IMR-90 (cell line): ENCODE measurements around the gene DICER1. TPM values are rescaled to one million over a fixed set of nuclear protein-coding genes. Genes with fewer than 3 reads are reported as not detected.

ENCODE experiments used
- ATAC-seq: fragments of 200-7000 bp; cut with Tn5 transposase; 2 replicates; pipeline ENCODE4 v1.9.1; 2020; ENCODE audit warnings: low read depth, mild to moderate bottlenecking, moderate library complexity
- BruUV-seq: library from RNA; stranded (reverse); fragments of 400-500 nt; replicated peaks from 2 replicates; lab custom pipeline; 2021; lab: Mats Ljungman, UMichigan
- CTCF ChIA-PET: fragments of 300-600 bp; formaldehyde crosslinking; extraction: SDS; loops from one replicate; lab custom pipeline; 2021; ENCODE audit warnings: antibody characterized with exemption; lab: Yijun Ruan, JAX
- POLR2A ChIA-PET: fragments of 300-600 bp; sonication (Branson Sonifier 250); formaldehyde crosslinking; loops from one replicate; lab custom pipeline; 2022; ENCODE audit warnings: antibody characterized with exemption; ENCODE audit not compliant: unreplicated experiment; lab: Charles Lee
- DNase-seq: peaks from one replicate; pipeline ENCODE4 v3.0.0; 2013
- H2AFZ ChIP-seq: replicated peaks from 2 replicates; pipeline ENCODE3; 2013; ENCODE audit warnings: low read length, mild to moderate bottlenecking; ENCODE audit not compliant: poor library complexity
- H2AK5ac ChIP-seq: 2 replicates; pipeline ENCODE4 v1.6.1; 2013; ENCODE audit warnings: low read depth, low read length, inconsistent platforms
- H2AK9ac ChIP-seq: replicated peaks from 2 replicates; pipeline ENCODE3; 2013; ENCODE audit warnings: mild to moderate bottlenecking, low read depth, low read length, moderate library complexity; ENCODE audit not compliant: poor library complexity
- H2BK120ac ChIP-seq: 2 replicates; pipeline ENCODE4 v1.6.1; 2013; ENCODE audit warnings: low read depth, low read length, inconsistent platforms
- H2BK15ac ChIP-seq: 3 replicates; pipeline ENCODE4 v1.6.1; 2013; ENCODE audit warnings: low read depth, low read length, inconsistent platforms
- H2BK20ac ChIP-seq: 2 replicates; pipeline ENCODE4 v1.6.1; 2013; ENCODE audit warnings: low read depth, mild to moderate bottlenecking, inconsistent platforms, low read length, moderate library complexity
- H2BK5ac ChIP-seq: 2 replicates; pipeline ENCODE4 v1.6.1; 2013; ENCODE audit warnings: mild to moderate bottlenecking, low read depth, low read length, inconsistent platforms; ENCODE audit not compliant: poor library complexity, severe bottlenecking
- H3K14ac ChIP-seq: replicated peaks from 2 replicates; pipeline ENCODE4 v1.6.1; 2013; ENCODE audit warnings: low read depth, low read length, inconsistent platforms
- H3K18ac ChIP-seq: 2 replicates; pipeline ENCODE4 v1.6.1; 2013; ENCODE audit warnings: low read depth, low read length, control low read depth
- H3K23ac ChIP-seq: 2 replicates; pipeline ENCODE4 v1.6.1; 2013; ENCODE audit warnings: low read depth, low read length, inconsistent platforms
- H3K27ac ChIP-seq: 2 replicates; pipeline ENCODE4 v1.5.1; 2013; ENCODE audit warnings: mild to moderate bottlenecking, control low read depth, low read length; ENCODE audit not compliant: insufficient read depth
- H3K27me3 ChIP-seq: 2 replicates; pipeline ENCODE4 v1.6.1; 2013; ENCODE audit warnings: low read length; ENCODE audit not compliant: control insufficient read depth, insufficient read depth
- H3K36me3 ChIP-seq: 2 replicates; pipeline ENCODE4 v1.6.1; 2013; ENCODE audit warnings: low read length, mixed read lengths; ENCODE audit not compliant: control insufficient read depth, insufficient read depth
- H3K4ac ChIP-seq: 2 replicates; pipeline ENCODE4 v1.6.1; 2013; ENCODE audit warnings: low read depth, low read length, inconsistent platforms
- H3K4me1 ChIP-seq: 2 replicates; pipeline ENCODE4 v1.6.1; 2013; ENCODE audit warnings: low read length, mixed read lengths; ENCODE audit not compliant: control insufficient read depth, insufficient read depth
- H3K4me2 ChIP-seq: 2 replicates; pipeline ENCODE4 v1.6.1; 2013; ENCODE audit warnings: low read depth, mild to moderate bottlenecking, control low read depth, low read length, moderate library complexity
- H3K4me3 ChIP-seq: 2 replicates; pipeline ENCODE4 v1.5.1; 2013; ENCODE audit warnings: low read depth, mild to moderate bottlenecking, control low read depth, low read length, moderate library complexity; ENCODE audit not compliant: insufficient read depth
- H3K56ac ChIP-seq: 2 replicates; pipeline ENCODE4 v1.6.1; 2013; ENCODE audit warnings: low read length, inconsistent platforms; ENCODE audit not compliant: insufficient read depth; ENCODE audit errors: extremely low read depth
- H3K79me1 ChIP-seq, 2 experiments: 2 replicates each; pipeline ENCODE4 v1.6.1; 2013; ENCODE audit warnings: low read length in 2 of 2, inconsistent platforms in 1 of 2, low read depth in 1 of 2
- H3K9ac ChIP-seq: 2 replicates; pipeline ENCODE4 v1.6.1; 2013; ENCODE audit warnings: low read depth, low read length, control low read depth
- H3K9me1 ChIP-seq: 2 replicates; pipeline ENCODE4 v1.6.1; 2013; ENCODE audit warnings: low read length, inconsistent platforms; ENCODE audit not compliant: insufficient read depth
- H3K9me3 ChIP-seq: 2 replicates; pipeline ENCODE4 v1.6.1; 2013; ENCODE audit warnings: low read length; ENCODE audit not compliant: control insufficient read depth, insufficient read depth
- H4K20me1 ChIP-seq: 2 replicates; pipeline ENCODE4 v1.6.1; 2013; ENCODE audit warnings: low read length, inconsistent platforms; ENCODE audit not compliant: insufficient read depth
- H4K5ac ChIP-seq: 2 replicates; pipeline ENCODE4 v1.6.1; 2013; ENCODE audit warnings: mild to moderate bottlenecking, low read depth, low read length, control low read depth
- H4K8ac ChIP-seq, 2 experiments: 2 replicates each; pipeline ENCODE4 v1.6.1; 2013; ENCODE audit warnings: low read depth in 2 of 2, low read length in 2 of 2, control low read depth in 1 of 2, inconsistent platforms in 1 of 2
- H4K91ac ChIP-seq: 2 replicates; pipeline ENCODE4 v1.6.1; 2013; ENCODE audit warnings: low read depth, low read length, inconsistent platforms; ENCODE audit not compliant: insufficient read depth
- CEBPB ChIP-seq: IDR thresholded peaks from 2 replicates; pipeline ENCODE4 v1.6.1; 2012; ENCODE audit warnings: low read depth, low read length, improper control_type of control experiment
- MAZ ChIP-seq: IDR thresholded peaks from 2 replicates; pipeline ENCODE4 v1.6.1; 2012; ENCODE audit warnings: low read depth, mild to moderate bottlenecking, low read length, improper control_type of control experiment, moderate library complexity, borderline replicate concordance
- NFE2L2 ChIP-seq: fragments of 150-350 bp; IDR thresholded peaks from 2 replicates; pipeline ENCODE4 v1.6.1; 2016; ENCODE audit warnings: low read depth, mild to moderate bottlenecking, low read length
- POLR2A ChIP-seq: IDR thresholded peaks from 2 replicates; pipeline ENCODE4 v1.6.1; 2012; ENCODE audit warnings: mild to moderate bottlenecking, low read depth, low read length
- RCOR1 ChIP-seq: IDR thresholded peaks from 2 replicates; pipeline ENCODE4 v1.6.1; 2012; ENCODE audit warnings: mild to moderate bottlenecking, low read length, improper control_type of control experiment; ENCODE audit not compliant: insufficient replicate concordance
- RFX5 ChIP-seq: IDR thresholded peaks from 2 replicates; pipeline ENCODE4 v1.8.0; 2012; ENCODE audit warnings: low read depth, mild to moderate bottlenecking, low read length, moderate library complexity
- WGBS, 2 experiments: methylation state at CpG; one replicate each; pipeline versions ENCODE4 v1.1.5 to v1.1.7; 2013; ENCODE audit warnings: missing lambda C conversion rate in 2 of 2; ENCODE audit not compliant: insufficient read length in 1 of 2; ENCODE audit errors: extremely low coverage in 2 of 2; 5-methylcytosine and 5-hydroxymethylcytosine counted together
- dilution Hi-C: fragments of 300-500 bp; cut with HindIII; formaldehyde crosslinking; loops from one replicate; pipeline ENCODE4 v1.14.3; 2018; ENCODE audit warnings: low sequenced_read_pairs; ENCODE audit not compliant: unreplicated experiment
- in situ Hi-C: fragments of 300-500 bp; cut with MboI; formaldehyde crosslinking; loops from 3 replicates; pipeline ENCODE4 v1.14.3; 2019; ENCODE audit warnings: low sequenced_read_pairs, inconsistent platforms, mixed read lengths
- intact Hi-C: fragments of 100-400 bp; cut with micrococcal nuclease; formaldehyde crosslinking; loops from 2 replicates; pipeline ENCODE4 v1.10.0; 2022
- polyA plus RNA-seq, 3 experiments: library from polyadenylated mRNA; depleted of rRNA; stranded (reverse); fragments of >200 nt; gene quantifications; 2 replicates each; pipeline ENCODE4 v1.2.3, GENCODE V29; 2012; ENCODE audit warnings: low replicate concordance in 1 of 3
- total RNA-seq: library from RNA; depleted of rRNA; stranded (reverse); fragments of >200 nt; gene quantifications from 2 replicates; pipeline ENCODE4 v1.2.3, GENCODE V29; 2012
- TF ChIP-seq, protein P1 (sequence below): fragments of 150-350 bp; IDR thresholded peaks from 2 replicates; pipeline ENCODE4 v1.6.1; 2016; ENCODE audit warnings: low read depth, mild to moderate bottlenecking, low read length, moderate library complexity, borderline replicate concordance

The DICER1 gene
- total and polyA plus RNA-seq, 2 of the 4 experiments (the other 2 are of a cell fraction) = 9.7 to 49.5 TPM

- no TSS peak for BruUV-seq
Measured at GRCh38 chr14:95091581-95091980, 65.7 kb downstream of the DICER1 start.

More at GRCh38 chr14:95091581-95091980, 65.7 kb downstream of the DICER1 start:
- no peaks in the 10 kb centered on the region for H3K9me3 ChIP-seq
- no CpG with 5 or more reads among the region's 4 CpGs for WGBS, 2 experiments
- H3K36me3 ChIP-seq = peaks cover 26% of the 10 kb centered on the region
- no peak overlapping the region for H3K9ac ChIP-seq
- POLR2A ChIA-PET = no interaction called here
- no peaks in the 10 kb centered on the region for H3K27me3 ChIP-seq
- ATAC-seq = no peak
- H2BK5ac ChIP-seq = no peak overlapping the region
- H3K4ac ChIP-seq = no peak overlapping the region
- no peak overlapping the region for H3K23ac ChIP-seq
- H3K56ac ChIP-seq = no peak overlapping the region
- no peak overlapping the region for H4K5ac ChIP-seq
- no peak overlapping the region for H3K27ac ChIP-seq
- no peak overlapping the region for H2AK5ac ChIP-seq
- H4K20me1 ChIP-seq = no peaks in the 10 kb centered on the region
- DNase-seq = no peak
- no peak overlapping the region for H2BK15ac ChIP-seq
- H3K18ac ChIP-seq = no peak overlapping the region
- H4K91ac ChIP-seq = no peak overlapping the region
- H3K14ac ChIP-seq = no peak overlapping the region
- no peak overlapping the region for H3K4me2 ChIP-seq
- peaks cover 13 to 19% of the 10 kb centered on the region in 2 experiments; a peak in 3 of 4 replicates for H3K79me1 ChIP-seq
- in situ Hi-C loops = no loop called here
- no peak overlapping the region for H3K4me3 ChIP-seq
- H2AK9ac ChIP-seq = no peak overlapping the region
- intact Hi-C loops = no loop called here
- H2BK120ac ChIP-seq = no peak overlapping the region
- dilution Hi-C loops = no loop called here
- CTCF ChIA-PET = no interaction called here
- no peak overlapping the region for H4K8ac ChIP-seq
- no peak overlapping the region for H2BK20ac ChIP-seq
- peaks cover 2% of the 10 kb centered on the region; the same call in 1 of the 2 replicates for H3K4me1 ChIP-seq
- TF ChIP-seq POLR2A = no peak
- no peak for TF ChIP-seq RFX5
- no peak for TF ChIP-seq RCOR1
- no peak for TF ChIP-seq CEBPB
- no peak for TF ChIP-seq NFE2L2
- no peak for TF ChIP-seq MAZ
- TF ChIP-seq, protein P1, sequence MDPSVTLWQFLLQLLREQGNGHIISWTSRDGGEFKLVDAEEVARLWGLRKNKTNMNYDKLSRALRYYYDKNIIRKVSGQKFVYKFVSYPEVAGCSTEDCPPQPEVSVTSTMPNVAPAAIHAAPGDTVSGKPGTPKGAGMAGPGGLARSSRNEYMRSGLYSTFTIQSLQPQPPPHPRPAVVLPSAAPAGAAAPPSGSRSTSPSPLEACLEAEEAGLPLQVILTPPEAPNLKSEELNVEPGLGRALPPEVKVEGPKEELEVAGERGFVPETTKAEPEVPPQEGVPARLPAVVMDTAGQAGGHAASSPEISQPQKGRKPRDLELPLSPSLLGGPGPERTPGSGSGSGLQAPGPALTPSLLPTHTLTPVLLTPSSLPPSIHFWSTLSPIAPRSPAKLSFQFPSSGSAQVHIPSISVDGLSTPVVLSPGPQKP = no peak
- H3K9me1 ChIP-seq = peaks cover 3% of the 10 kb centered on the region; the same call in 1 of the 2 replicates
- no peak overlapping the region for H2AFZ ChIP-seq
